HG03280 (cell line): ENCODE measurements around the gene ACP7.
"Not testable (repeated sequence)": the region's sequence is repeated elsewhere in the genome, so short reads cannot be mapped to it uniquely, and the experiment has no call there.

ENCODE experiments used
- ATAC-seq: cut with Tn5 transposase; IDR thresholded peaks from one replicate; pipeline ENCODE4 v1.9.1; 2021; ENCODE audit warnings: mild to moderate bottlenecking, moderate library complexity; ENCODE audit not compliant: unreplicated experiment

Gene ACP7

GRCh38 chr19:39103151-39103550, 19.0 kb downstream of the ACP7 start:
- no peak for ATAC-seq

GRCh38 chr19:39104186-39104596, 20.0 kb downstream of the ACP7 start:
- no peak for ATAC-seq

DNA sequence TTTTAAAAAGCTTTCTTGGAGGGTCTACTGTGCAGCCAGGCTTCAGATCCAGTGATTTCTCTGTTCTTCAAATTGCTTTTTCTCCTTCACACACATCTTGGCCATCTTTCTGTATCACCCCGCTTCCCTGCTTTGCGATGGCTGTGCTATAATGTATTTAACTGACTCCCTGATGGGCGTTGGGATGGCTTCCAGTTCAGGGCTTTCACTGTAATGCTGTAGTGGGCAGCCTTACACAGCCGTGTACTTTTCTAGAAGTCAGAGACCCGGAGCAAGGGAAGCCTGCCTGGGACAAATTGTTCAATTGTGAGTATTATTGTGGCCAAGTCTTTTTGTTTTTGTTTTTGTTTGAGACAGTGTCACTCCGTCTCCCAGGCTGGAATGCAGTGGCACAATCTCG, 22.0 kb downstream of the ACP7 start:
- ATAC-seq = no peak

GRCh38 chr19:39109641-39110040, 25.5 kb downstream of the ACP7 start:
- no peak for ATAC-seq

- no peak for ATAC-seq
Measured at GRCh38 chr19:39110263-39110967, 26.2 kb downstream of the ACP7 start.

DNA sequence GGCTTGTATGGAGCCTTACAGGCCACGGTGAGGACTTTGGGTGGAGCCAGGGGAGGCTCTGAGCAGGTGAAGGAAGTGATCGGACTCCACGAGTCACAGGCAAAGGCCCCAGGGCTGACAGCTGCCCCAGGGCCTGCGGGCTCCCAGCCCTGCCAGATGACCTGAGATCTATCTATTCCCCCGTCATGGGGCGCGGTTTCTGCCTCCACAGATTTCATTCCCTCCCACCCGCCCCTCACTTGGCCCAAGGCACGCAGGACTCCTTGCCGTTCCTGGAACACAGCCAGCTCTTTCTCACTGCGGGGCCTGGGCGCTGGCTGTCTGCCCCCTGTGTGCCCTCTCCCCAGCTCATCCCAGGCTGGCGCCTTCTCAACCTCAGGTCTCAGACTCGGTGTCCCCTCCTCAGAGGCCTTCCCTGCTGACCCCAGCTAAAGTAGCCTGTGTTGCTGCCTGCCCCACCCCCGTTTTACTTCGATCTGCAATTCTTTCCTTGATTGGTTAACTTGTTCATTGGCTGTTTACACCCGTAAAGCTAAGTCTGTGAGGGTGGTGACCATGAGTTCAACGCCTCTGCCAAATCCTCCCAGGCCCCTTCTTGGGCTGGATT, 27.5 kb downstream of the ACP7 start:
- ATAC-seq = no peak

- no peak for ATAC-seq
Measured at GRCh38 chr19:39112338-39112890, 28.2 kb downstream of the ACP7 start.

DNA sequence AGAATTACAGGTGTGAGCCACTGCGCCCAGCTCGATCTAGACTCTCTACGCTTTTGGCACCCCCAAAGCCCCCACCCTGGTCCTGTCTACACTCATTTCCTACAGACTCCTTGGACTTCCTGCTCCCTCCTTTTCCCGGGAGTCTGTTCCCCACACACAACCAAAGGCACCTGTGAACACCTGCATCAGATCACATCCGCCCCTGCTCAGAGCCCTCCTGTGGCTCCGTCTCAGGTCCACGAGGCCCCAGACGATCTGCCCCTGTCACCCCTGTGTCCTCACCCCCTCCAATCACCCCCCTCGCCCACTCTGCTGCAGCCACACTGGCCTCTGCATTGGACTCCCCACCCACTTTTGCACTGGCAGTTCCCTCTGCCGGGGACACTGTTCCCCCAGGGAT, 29.0 kb downstream of the ACP7 start:
- ATAC-seq = no peak

GRCh38 chr19:39115105-39115847, 31.1 kb downstream of the ACP7 start:
- no peak for ATAC-seq

DNA sequence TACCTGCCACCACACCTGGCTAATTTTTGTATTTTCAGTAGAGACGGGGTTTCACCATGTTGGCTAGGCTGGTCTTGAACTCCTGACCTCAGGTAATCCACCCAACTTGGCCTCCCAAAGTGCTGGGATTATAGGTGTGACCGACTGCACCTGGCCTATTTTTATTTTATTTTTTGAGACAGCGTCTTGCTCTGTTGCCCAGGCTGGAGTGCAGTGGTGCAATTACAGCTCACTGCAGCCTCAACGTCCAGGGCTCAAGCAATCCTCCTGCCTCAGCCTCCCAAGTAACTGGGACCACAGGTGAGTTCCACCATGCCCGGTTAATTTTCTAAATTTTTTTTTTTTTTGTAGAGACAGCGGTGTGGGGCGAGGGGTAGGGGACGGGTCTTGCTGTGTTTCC, 32.9 kb downstream of the ACP7 start:
- not testable (repeated sequence) for ATAC-seq

GRCh38 chr19:39119830-39120229, 35.7 kb downstream of the ACP7 start:
- ATAC-seq = no peak

DNA sequence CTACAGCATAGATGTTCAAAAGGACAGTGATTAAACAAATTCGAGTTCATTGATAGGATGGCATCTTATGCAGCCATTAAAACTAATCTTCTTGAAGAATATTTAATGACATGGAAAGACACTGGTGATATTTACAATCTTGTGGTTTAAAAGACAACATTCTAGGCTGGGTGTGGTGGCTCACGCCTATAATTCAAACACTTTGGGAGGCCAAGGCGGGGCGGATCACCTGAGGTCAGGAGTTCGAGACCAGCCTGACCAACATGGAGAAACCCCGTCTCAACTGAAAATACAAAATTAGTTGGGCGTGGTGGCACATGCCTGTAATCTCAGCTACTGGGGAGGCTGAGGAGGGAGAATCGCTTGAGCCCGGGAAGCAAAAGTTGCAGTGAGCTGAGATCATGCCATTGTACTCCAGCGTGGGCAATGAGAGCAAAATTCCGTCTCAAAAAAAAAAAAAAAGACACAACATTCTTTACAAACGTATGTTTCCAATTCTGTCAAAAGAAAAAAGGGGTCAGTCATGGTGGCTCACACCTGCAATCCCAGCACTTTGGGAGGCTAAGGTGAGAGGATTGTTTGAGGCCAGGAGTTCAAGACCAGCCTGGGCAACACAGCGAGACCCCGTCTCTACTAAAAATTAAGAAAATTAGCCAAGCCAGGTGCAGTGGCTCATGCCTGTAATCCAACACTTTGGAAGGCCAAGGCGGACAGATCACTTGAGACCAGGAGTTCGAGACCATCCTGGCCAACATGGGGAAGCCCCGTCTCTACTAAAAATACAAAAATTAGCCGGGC, 39.0 kb downstream of the ACP7 start:
- ATAC-seq = no peak

- ATAC-seq = no peak
Measured at GRCh38 chr19:39124136-39124764, 40.1 kb downstream of the ACP7 start.

- ATAC-seq = no peak
Measured at GRCh38 chr19:39125199-39125553, 41.0 kb downstream of the ACP7 start.

DNA sequence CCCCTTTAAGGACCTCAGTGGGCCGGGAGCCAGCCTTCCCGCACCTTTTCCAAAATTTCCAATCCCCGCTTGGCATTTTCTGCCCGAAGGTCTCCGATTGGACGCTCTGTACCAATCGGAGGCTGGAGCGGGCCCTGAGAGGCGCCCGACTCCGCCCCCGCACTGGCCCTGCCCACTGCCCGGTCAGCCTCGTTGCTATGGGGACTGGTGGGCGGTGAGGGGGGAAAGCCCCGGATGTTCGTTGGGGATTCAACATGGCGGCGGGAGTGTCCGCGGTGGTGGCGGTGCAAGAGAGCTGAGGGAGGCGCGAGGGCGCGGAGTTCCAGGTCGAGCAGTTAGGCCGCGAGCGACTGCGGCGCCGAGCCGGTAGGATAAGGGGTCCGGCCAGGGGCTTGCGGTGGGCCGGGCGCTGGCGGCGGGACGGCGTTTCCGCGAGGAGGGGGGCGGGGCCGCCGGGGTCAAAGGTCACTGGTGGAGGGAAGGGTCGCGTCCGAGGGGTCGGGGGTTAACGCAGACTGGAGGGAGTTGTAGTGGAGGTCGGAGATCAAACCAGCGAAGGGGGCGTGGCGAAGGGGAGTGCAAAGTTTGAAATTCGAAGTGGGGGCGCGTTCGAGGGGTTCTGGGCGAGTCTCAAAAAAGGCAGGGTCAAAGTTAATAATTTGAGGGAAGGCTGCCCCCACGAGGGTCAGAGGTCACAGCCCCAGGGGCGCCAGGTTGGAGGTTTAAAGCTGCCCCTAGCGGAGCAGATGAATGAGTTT, 41.6 kb downstream of the ACP7 start, which contains the start of gene PAK4:
TSS of gene PAK4 (plus strand) at position 233 of the 758 bp plus-strand sequence. CDS start 43,768 bp downstream, outside the sequence.
- ATAC-seq = peak; percentile 93

DNA sequence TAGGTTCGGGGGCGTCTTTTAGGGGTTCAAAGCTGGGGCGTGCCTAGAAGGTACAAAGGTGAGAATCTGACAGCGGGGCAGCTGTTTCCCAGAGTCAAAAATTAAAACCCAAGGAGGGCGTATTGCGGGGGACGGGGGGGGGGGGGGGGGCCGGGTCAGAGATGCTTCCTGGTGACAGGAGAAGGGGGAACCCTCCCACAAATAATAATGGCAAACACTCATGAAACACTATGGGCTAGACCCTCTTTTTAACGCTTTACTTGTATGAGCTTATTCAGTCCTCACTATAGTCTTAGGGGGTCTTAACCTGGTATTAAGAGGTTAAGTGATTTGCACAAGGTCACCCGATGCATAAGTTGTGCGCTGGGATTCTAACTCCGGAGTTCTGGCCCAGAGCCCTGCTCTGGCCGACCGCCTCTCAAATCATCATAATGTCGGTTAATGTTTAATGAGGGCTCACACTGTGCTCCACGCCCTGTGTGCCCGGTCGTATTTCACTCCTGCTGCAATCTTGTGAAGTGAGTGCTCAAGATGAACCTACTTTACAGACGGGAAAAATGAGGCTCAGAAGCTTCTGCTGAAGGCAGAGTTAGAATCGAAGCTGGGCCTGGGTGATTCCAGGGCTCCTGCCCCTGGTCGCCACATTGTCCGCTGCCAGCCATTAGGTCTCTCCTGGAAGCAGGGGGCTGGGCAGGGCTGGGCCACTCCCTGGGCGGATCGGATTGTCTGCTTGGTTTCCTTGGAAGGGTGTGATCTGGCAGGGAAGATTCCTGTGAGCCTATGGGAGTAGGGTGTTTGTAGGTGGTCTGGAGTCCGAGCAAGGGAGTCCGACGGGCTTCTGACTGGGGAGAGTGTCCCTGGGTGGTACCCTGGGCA, 42.4 kb downstream of the ACP7 start:
- ATAC-seq = no peak

DNA sequence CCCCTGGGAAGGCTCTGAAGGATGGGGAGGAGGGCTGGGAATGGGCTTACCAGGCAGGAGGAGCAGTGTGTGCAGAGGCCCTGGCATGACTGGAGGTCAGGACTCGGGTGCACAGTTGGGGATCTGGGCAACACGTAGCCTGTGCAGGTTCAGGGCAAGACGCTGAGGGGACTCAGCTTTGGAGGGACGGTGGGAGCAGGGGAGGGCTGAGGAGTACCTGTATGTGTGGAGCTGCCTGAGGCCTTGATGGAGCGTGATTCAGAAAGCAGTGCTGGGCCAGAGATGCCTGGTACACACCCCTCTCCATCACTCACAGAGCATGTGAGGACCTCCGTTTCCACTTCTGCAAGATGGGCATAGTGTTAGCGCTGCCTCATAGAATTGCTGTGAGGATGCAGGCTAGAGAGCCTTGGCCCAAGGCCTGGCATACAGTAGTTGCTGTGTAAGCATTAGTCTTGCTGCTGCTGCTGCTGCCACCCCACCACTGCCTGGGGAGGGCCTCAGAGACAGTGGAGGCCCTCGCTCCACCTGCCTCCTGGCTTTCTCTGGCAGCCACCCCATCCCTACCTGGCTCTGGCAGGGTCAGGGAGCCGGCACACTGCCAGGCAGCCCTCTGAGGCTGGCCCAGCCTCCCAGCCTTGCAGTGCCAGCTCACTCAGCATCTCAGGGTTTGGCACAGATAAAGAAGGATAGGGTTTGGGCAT, 43.8 kb downstream of the ACP7 start:
- no peak for ATAC-seq

DNA sequence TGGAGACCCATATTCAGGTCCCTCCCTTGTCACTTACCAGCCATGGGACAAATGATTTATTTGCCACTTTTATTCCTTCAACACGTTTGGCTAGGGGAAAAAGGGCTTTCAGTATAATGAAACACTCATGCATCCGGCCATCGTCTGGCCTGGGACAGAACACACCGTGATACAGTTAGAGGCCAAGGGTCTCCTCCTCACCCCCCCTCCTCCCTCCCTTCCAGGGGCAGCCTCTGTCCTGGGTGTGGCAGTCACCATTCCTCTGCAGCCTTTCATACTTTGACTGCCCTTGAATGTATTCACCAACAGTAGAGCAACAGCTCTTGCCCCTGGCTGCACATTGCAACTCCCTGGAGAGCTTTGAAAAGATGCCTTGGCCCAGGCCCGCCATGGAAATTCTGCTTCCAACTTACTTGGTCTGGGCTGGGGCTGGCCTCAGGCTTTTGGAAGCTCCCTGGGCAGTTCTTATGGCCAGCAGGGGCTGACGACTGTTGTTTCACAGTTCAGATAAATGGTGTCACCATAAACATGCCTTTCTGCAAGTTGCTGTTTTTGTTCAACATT, 44.4 kb downstream of the ACP7 start:
- ATAC-seq = no peak
